A549 treated with DMSO at 1 μM for 4 hours (cell line): ENCODE data around the gene L3MBTL3. TPM values are rescaled to one million over a fixed set of nuclear protein-coding genes. Genes with fewer than 3 reads are reported as not detected.

Experiments used
- total RNA-seq: library from RNA; stranded (reverse); fragments of 200-300 nt; extraction: Qiagen RNA extraction; gene quantifications from 5 replicates; pipeline ENCODE4 v1.2.3, GENCODE V29; 2022; ENCODE audit warnings: low read depth

L3MBTL3 gene
- total RNA-seq: 2.0 to 4.0 TPM (median 3.2 TPM) in 5 replicates

DNA sequence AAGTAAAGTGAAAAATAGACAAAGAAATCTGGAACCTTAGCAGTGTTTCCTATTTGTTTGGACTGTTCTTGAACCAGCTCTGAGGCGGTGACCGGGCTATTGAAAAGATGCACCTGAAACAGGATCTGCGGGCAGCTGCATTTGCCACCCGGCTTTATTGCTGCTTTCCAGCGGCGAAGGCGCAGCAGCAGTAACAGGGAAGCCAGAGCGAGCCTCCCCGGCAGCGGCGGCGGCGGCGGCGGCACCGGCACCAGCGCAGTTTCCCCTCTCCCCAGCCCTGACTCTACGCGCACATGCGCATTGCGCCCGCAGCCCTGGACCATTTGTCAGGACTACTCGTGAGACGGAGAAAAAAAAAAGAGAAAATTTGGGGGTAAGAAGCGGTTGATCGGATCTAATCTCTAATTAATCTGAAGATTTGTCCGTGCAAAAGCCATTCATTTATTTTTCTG lies at the start of gene L3MBTL3:
L3MBTL3 (plus strand) TSS at position 290 of the 452 bp plus-strand sequence. CDS start 24,119 bp downstream, outside the sequence.

Other genes with a start within 250 kb of the L3MBTL3 start
- gene TMEM244, start 157.3 kb upstream of the L3MBTL3 start, total RNA-seq: not detected in 5 replicates
- gene SAMD3, start 204.4 kb downstream of the L3MBTL3 start, total RNA-seq: not detected in 5 replicates